ENCODE measurements around the gene ACTG2.

- TF ChIP-seq REST (IDR thresholded peaks at IDR 0.05; ENCODE audit: insufficient read depth in 1 of 2, low read depth in 2 of 2, low read length in 1 of 2): no peak
- TF ChIP-seq TCF7L2 (IDR thresholded peaks at IDR 0.05; ENCODE audit: low read depth, low read length): no peak
- TF ChIP-seq CTCF (IDR thresholded peaks at IDR 0.05): no peak
Measured at GRCh38 chr2:73949802-73950201, 57.0 kb downstream of the ACTG2 start.

Measured in Panc1 (cell line).